Mononuclear cell (primary cell): ENCODE results near the gene IL36G. TPM values are rescaled to one million over a fixed set of nuclear protein-coding genes. Genes with fewer than 3 reads are reported as not detected.
"Not testable (repeated sequence)": the region's sequence is repeated elsewhere in the genome, so short reads cannot be mapped to it uniquely, and the experiment has no call there.

Source experiments
- H3K27me3 ChIP-seq: 2 replicates; pipeline ENCODE4 v1.6.0; 2011; ENCODE audit warnings: low read length, control low read depth; ENCODE audit not compliant: insufficient read depth
- H3K4me1 ChIP-seq: 2 replicates; pipeline ENCODE4 v1.5.1; 2011; ENCODE audit warnings: mild to moderate bottlenecking, low read length, control low read depth; ENCODE audit not compliant: insufficient read depth
- H3K4me3 ChIP-seq: 2 replicates; pipeline ENCODE4 v1.5.1; 2011; ENCODE audit warnings: mild to moderate bottlenecking, low read length, moderate library complexity
- H3K9me3 ChIP-seq: 2 replicates; pipeline ENCODE4 v1.5.1; 2011; ENCODE audit warnings: low read depth, mild to moderate bottlenecking, control low read depth, low read length
- total RNA-seq: library from RNA; depleted of rRNA; stranded (reverse); fragments of >200 nt; gene quantifications from one replicate; pipeline ENCODE4 v1.2.3, GENCODE V29; 2012

Gene IL36G
- total RNA-seq: not detected

- Histone ChIP-seq H3K4me1 (no peaks in the 10 kb centered on the region), H3K9me3 (no peaks in the 10 kb centered on the region), H3K4me3 (no peak within 1 kb of the TSS), H3K27me3 (no peaks in the 10 kb centered on the region)
Observed at GRCh38 chr2:112977559-112978056, at the start of gene IL36G. Gene IL36G, plus strand, starts transcription at chr2:112978006. Its CDS starts 633 bp downstream, at chr2:112978639.

DNA sequence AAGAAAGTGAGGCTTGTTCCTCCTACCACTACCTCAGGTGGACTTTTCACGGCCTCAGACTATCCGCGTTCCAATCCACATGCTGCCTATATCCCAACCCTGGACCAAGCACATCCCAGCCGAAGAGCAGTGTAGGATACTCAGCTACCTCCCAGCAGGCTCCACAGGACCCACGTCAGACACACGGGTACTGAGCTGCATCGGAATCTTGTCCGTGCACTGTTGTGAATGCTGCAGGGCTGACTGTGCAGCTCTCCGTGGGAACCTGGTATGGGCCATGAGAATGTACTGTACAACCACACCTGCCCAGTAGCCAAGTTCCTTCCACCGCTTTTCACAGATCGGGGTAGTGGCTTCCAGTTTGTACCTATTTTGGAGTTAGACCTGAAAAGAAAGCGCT lies 44.5 kb upstream of the IL36G start:
- Histone ChIP-seq H3K9me3 (no peaks in the 10 kb centered on the region), H3K4me1 (no peaks in the 10 kb centered on the region), H3K4me3 (no peak overlapping the region), H3K27me3 (no peaks in the 10 kb centered on the region)

GRCh38 chr2:112934117-112934516 lies 43.7 kb upstream of the IL36G start:
- not testable (repeated sequence) for H3K4me3 ChIP-seq, H3K27me3 ChIP-seq, H3K9me3 ChIP-seq, H3K4me1 ChIP-seq

- Histone ChIP-seq H3K27me3 (no peaks in the 10 kb centered on the region), H3K4me1 (no peaks in the 10 kb centered on the region), H3K4me3 (no peak overlapping the region), H3K9me3 (no peaks in the 10 kb centered on the region)
Observed at GRCh38 chr2:112936927-112937232, 40.9 kb upstream of the IL36G start.

DNA sequence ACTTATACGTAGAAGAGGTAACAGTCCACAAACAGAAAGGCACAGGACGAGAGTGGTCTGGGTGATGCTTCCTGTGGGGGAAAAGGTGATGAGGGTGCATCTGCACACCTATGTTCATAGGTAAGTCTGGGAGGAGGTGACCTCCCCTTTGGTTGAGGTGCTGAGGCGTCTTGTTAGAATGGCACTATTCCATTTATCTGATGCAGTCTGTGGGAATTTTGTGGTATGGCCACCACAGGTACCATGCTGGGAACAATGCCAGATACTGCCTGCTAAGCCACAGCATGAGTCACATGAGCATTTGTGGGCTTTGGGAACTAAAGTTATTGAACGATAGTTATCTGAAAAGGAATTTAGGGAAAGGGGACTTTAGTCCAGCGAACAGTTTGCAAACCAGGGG lies 38.9 kb upstream of the IL36G start:
- Histone ChIP-seq H3K27me3 (no peaks in the 10 kb centered on the region), H3K9me3 (no peaks in the 10 kb centered on the region), H3K4me3 (no peak overlapping the region), H3K4me1 (no peaks in the 10 kb centered on the region)

DNA sequence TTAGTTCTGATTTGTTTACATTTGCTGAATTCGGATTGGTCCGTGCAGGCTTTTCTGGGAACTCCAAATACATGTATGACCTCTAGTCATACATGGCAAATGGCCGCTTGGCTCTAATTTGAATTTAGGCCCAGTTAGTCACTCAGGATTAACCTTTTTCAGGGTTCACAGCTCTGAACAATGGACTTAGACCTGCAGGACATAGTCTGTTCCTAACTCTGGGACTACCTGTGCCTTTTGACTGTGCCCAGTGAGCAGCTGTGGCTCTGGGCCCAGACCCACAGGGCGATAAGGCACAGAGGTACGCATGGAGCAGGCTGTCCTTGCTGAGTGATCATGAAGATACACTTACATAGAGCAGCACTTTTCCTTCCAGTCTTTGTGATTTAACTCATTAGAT lies 38.4 kb upstream of the IL36G start:
- no peak overlapping the region for H3K4me3 ChIP-seq
- no peaks in the 10 kb centered on the region for H3K27me3 ChIP-seq
- H3K4me1 ChIP-seq: no peaks in the 10 kb centered on the region
- no peaks in the 10 kb centered on the region for H3K9me3 ChIP-seq

DNA sequence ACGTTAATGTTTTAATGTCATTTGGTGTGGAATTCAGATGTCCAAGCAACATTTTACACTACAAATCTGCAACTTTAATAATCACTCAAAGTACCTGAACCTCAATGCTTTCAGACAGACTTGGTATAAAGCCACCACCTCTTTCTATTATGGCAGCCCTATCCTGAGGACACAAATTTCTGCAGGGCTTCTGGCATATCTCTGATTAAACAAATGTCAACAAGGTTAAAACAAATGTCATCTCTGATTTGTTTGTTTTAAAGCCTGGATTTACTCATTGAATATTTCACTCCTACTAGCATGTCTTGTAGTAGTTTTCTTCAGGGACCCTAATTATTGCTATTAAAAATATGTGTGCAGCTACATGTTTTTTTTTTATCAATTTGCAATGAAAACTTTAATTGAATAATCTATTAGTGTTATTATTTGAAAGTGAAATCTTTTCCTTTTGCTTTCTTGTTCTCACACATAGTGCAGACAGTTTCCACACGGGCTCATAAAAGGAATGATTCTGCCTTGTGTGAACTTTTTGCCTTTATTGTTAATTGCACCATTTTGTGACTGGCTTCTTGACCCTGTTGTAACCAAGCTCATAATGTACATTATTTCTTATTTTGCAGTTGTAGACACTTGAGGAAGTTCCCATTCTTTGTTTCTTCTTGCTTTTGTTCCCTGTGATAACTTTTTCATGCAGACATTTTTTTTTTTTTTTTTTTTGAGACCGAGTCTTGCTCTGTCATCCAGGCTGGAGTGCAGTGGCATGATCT lies 36.8 kb upstream of the IL36G start:
- H3K9me3 ChIP-seq: no peaks in the 10 kb centered on the region
- no peaks in the 10 kb centered on the region for H3K27me3 ChIP-seq
- H3K4me1 ChIP-seq: no peaks in the 10 kb centered on the region
- no peak overlapping the region for H3K4me3 ChIP-seq

DNA sequence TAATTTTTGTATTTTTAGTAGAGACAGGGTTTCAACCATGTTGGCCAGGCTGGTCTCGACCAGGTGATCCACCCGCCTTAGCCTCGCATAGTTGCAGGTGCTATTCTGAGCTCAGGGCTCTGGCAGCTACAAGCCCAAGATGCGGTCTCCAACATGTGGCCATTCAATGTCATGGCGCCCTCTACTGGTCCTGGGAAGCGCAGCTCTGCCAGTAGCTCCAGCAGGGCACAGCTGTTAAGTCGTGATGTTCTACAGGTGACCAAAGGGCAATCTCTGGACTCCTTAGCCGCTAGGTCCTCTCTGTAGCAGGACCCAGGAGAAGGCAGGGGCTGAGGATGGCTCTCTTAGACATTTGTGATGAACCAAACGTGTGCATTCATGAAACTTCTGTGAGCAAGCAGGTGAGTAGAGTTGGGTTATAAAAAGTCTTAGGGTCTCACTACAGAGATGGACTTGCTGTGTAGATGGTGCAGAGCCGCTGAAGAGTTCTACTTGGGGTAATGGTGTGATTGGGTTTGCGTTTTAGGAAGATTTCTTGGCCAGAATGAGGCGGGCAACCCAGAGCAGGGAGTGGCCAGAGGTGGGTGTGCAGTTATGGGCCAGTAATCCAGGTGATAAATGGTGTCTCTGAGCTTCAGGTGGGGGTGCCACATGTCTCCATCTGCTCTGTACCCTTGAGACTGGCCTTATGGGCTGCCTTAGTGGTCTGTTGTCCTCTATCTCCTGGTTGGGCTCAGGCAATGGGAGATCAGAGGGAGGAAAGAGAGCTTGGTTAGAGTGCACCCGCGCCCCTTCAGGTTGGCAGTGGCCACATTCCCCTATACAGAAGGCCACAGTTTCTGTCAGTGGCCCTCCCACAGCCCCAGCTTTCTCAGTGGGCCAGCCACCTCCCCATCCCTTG lies 35.8 kb upstream of the IL36G start:
- Histone ChIP-seq H3K27me3 (no peaks in the 10 kb centered on the region), H3K9me3 (no peaks in the 10 kb centered on the region), H3K4me3 (no peak overlapping the region), H3K4me1 (no peaks in the 10 kb centered on the region)

DNA sequence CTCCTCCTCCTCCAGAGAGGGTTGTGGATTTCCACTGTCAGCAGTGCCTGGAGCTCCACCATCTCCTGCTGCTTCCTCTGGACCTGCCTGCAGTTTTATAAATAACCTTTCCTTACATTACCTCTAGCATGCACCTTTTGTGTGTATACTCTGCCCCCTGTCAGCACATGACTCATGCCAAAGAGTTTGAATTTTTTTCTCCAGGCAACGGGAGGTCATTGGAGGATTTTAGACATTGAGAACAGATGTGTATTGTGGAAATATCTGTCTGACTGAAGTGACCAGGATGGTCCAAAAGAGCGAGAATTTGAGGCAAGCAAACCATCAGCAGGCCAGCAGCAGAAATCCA lies 35.2 kb upstream of the IL36G start:
- no peaks in the 10 kb centered on the region for H3K27me3 ChIP-seq
- no peaks in the 10 kb centered on the region for H3K9me3 ChIP-seq
- no peaks in the 10 kb centered on the region for H3K4me1 ChIP-seq
- no peak overlapping the region for H3K4me3 ChIP-seq

DNA sequence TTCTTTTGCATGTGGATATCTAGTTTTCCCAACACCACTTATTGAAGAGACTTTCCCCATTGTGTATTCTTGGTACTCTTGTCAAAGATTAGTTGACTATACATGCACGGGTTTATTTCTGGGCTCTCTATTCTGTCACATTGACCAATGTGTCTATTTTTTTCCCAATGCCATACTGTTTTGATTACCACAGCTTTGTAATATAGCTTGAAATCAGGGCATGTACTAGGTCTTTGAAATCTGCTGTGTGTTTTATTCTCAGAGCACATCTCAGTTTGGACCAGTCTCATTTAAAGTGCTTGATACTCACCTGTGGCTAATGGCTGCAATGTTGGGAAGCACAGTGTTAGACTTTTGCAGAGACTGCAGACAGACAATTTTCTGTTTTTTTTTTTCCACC lies 32.8 kb upstream of the IL36G start:
- Histone ChIP-seq H3K27me3 (peaks cover 7% of the 10 kb centered on the region), H3K4me1 (no peaks in the 10 kb centered on the region), H3K9me3 (no peaks in the 10 kb centered on the region), H3K4me3 (no peak overlapping the region)

DNA sequence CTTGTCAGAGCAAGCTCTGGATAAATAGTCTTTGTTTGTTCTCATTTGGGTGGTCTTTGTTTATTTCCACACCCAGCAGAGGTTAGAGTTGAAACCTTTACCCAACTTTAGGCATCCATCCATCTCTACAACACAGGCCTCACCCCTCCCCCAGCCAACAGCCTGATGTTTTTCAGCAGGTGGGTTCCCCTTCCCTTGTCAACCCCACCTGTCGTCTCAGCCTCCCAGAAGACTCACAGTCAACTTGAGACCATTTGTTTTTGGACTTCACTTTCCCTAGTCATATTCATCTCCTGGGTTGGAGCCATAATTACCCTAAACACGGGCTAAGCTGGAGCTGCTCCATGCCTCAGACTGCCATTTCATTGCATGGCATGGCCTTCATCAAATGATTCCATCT lies 31.7 kb upstream of the IL36G start:
- Histone ChIP-seq H3K4me1 (no peaks in the 10 kb centered on the region), H3K4me3 (no peak overlapping the region), H3K9me3 (no peaks in the 10 kb centered on the region), H3K27me3 (peaks cover 9% of the 10 kb centered on the region)

DNA sequence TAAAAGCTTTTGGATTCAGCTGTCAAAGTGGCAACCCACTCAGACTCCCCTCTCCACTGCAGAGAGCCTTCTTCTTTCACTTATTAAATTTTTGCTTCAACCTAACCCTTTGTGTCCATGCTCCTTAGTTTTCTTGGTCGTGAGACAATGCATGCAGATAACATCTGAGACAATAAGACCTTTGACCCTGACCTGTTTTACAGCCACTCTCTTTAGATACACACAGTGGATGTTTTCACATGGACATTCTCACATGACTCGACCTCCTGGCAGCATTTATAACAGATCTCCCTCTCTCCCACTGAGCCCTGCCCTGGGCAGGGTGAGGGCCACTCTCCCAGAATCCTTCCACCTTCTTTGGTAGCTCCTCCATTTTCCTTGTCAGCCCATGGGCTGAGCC lies 30.4 kb upstream of the IL36G start:
- peaks cover 14% of the 10 kb centered on the region for H3K27me3 ChIP-seq
- H3K4me3 ChIP-seq: no peak overlapping the region
- H3K9me3 ChIP-seq: no peaks in the 10 kb centered on the region
- no peaks in the 10 kb centered on the region for H3K4me1 ChIP-seq

DNA sequence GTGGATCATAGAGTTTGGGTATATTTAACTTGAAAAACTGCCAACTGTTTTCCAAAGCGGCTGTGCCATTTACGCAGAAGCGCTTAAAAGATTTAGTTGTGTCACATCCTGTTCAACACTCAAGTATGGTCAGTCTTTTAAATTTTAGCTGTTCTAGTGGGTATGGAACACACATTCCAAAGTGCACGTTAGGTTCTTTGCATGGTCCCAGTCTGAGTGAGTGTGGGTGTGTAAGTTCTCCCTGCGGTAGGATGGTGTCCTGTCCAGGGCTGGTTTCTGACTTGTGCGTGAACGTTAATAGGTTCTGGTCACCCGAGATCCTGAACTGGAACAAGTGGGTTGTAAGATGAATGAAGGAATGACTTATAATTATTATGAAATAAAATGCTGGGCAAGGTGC lies 28.4 kb upstream of the IL36G start:
- Histone ChIP-seq H3K27me3 (peaks cover 14% of the 10 kb centered on the region), H3K4me1 (no peaks in the 10 kb centered on the region), H3K9me3 (no peaks in the 10 kb centered on the region)

DNA sequence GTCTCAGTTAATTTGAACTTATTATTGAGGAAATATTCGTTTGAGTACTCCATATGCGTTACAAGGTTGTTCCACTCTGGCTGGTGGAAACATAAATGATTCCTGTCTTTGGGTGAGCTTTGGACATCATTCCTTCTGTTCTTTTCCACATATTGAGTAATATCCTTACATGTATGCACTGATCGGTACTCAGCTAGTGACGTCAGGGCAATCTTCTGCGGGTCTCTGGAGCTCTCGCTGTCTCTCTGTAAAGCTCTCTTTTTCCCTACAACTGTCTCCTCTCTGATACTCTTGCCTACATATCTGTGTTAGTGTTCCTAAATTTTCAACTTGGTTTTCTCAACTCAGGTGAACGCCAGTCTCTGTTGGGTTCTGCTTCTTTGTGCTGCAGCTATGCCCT lies 23.4 kb upstream of the IL36G start:
- Histone ChIP-seq H3K4me3 (no peak overlapping the region), H3K27me3 (peaks cover 9% of the 10 kb centered on the region), H3K9me3 (no peaks in the 10 kb centered on the region), H3K4me1 (no peaks in the 10 kb centered on the region)

More for the DNA sequence above, 28.4 kb upstream of the IL36G start:
- H3K4me3 ChIP-seq: no peak overlapping the region

DNA sequence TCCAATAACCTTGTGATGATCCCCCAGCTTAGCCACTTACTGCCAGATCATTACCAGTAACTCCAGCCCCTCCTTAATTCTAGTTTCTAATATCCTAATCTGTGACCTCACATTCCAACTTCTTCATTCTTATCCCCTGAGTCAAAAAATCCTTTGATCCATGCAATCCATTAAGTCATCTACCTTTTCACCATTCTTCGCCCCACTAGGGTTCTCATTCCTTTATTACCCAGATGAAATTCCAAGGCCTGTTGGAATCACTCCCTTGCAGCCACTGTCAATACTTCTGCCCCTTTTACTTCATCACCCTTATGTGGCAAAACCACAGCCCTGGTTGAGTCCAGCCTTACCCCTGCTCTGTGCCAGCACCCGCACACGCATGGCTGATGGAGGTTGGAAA lies 20.3 kb upstream of the IL36G start:
- H3K27me3 ChIP-seq: no peaks in the 10 kb centered on the region
- no peak overlapping the region for H3K4me3 ChIP-seq
- H3K9me3 ChIP-seq: no peaks in the 10 kb centered on the region
- H3K4me1 ChIP-seq: no peaks in the 10 kb centered on the region
